GM18951 (cell line): Measurements from ENCODE around the gene CPA5.
"Not testable (repeated sequence)": the region's sequence is repeated elsewhere in the genome, so short reads cannot be mapped to it uniquely, and the experiment has no call there.

Experiments used
- POLR2A ChIP-seq: IDR thresholded peaks from 4 replicates; pipeline ENCODE4 v1.6.1; 2011; ENCODE audit warnings: mild to moderate bottlenecking; ENCODE audit not compliant: insufficient read length, insufficient read depth; ENCODE audit errors: extremely low read depth
- in situ Hi-C: fragments of 300-500 bp; cut with MboI; formaldehyde crosslinking; loops from one replicate; pipeline ENCODE4 v1.12.0; 2022; ENCODE audit warnings: low sequenced_read_pairs, mixed read lengths, inconsistent platforms; ENCODE audit not compliant: unreplicated experiment

CPA5 gene

DNA sequence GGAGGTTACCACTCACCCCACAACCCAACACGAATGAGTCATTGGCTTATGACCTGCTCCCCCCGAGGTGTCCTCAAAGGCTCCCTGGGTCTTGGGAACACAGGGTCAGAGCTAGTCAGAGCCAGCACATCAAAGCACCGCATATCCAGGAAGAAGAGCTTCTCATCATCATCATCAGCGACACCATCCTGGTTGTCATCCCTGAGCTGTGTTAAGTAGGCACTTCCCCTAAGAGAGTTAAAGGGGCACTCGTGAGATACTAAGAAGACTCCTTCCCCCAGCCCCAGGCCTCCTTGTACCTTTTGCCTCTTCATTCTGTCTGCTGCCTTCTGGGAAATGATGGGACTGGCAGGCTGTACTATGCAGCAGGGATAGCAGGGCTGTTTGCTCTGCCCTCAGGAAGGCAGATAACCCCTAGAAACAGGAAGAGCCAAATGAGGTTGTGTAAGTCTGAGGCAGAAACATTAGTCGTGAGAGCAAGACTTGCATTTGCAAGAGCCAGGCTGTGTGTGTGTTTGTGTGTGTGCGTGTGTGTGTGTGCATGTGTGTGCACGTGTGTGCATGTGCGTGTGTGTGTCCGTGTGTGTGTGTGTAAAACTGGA lies 24.6 kb downstream of the CPA5 start:
- no peak for TF ChIP-seq POLR2A
- in situ Hi-C loops, result no loop called here

GRCh38 chr7:130369831-130370550 lies 25.4 kb downstream of the CPA5 start:
- in situ Hi-C loops, result no loop called here
- no peak for TF ChIP-seq POLR2A

DNA sequence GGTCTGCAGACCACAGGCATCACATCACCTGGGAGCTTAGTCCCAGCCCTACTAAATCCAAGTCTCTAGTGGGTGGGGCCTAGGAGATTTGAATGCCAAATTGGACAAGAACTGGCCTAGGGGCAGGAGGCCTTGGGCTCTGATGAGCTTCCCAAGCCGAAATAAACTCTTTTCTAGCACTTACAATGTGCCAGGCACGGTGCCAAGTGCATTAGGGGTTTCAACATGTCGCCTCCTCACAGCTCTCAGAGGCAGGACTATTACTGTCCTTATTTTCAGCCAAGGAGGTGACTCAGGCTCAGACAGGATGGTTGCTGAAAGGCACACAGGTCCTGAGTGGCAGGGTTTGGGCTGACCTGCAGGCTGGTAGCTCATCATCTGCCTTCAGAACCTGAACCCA lies 26.4 kb downstream of the CPA5 start:
- no peak for TF ChIP-seq POLR2A
- in situ Hi-C loops, result no loop called here

GRCh38 chr7:130372402-130373165 lies 28.0 kb downstream of the CPA5 start:
- in situ Hi-C loops, result no loop called here
- no peak for TF ChIP-seq POLR2A

DNA sequence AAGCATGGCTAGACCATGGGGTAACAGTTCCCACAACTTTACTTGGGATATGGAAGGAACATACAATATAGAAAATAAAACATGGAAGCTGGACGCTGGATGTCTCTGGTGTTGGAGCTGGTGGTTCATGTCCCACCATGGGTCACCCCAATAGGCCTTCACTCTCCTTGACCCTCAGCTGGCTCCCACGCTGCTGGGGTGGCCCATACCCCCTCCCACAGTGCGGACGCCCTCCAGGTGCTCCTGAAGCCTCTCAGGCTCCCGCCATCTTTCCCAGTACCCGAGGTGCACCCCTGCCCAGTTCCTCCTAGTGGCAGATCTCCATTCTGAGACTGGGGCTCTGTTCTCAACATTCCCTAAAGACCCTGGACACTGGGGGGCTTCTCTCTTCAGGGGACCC lies 29.9 kb downstream of the CPA5 start:
- TF ChIP-seq POLR2A, result no peak
- in situ Hi-C loops, result no loop called here

GRCh38 chr7:130376461-130376860 lies 31.8 kb downstream of the CPA5 start:
- in situ Hi-C loops, result not testable (repeated sequence)

GRCh38 chr7:130377178-130377577 lies 32.6 kb downstream of the CPA5 start:
- TF ChIP-seq POLR2A, result no peak
- in situ Hi-C loops, result no loop called here

GRCh38 chr7:130379019-130379418 lies 34.4 kb downstream of the CPA5 start:
- in situ Hi-C loops, result no loop called here
- TF ChIP-seq POLR2A, result no peak

- TF ChIP-seq POLR2A, result no peak
- in situ Hi-C loops, result no loop called here
Observed at GRCh38 chr7:130379532-130379920, 34.9 kb downstream of the CPA5 start.

DNA sequence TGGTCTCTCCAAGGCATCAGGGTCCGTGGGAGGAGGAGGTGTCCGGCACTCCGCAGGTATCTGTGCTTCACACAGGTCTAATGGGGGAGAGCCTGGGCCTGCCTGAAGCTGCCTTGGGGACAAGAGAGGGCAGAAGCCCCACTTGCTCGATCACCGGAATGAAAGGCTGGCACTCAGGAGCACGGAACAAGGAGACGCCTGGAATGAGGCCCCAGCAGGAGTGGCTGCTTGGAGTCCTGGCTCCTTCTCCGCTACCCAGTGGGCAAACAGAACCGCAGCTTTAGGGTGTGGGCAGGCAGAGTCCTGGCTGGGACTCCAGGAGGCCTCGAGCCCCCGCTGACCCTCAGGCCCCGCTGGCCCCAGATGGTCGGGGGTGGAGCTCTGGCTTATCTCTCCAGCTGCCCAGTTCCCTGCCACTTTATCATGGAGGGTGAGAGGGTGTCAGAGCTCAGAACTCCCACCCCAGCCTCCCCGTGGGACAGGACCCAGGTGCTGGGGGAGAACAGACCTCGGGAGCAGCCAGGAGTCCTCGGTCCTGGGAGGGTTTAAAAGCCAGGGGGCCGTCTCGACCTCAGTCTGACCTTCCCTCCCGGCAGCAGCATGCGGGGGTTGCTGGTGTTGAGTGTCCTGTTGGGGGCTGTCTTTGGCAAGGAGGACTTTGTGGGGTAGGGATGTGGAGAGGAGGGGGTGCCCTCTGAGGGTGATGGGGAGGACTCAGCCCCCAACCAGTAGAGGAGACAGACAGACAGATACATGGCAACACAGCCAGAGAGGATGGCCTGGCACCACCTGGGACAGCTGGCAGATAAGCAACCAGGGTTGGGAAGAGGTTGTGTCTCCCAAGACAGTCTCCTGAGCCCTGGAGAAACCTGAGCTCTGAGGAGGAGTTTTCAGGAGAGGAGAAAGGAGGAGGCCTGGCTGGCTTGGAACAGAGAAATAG lies 35.6 kb downstream of the CPA5 start, which contains the start of gene CPA1:
TSS of gene CPA1 (plus strand) at position 574 of the 940 bp plus-strand sequence. CDS start at position 601, 27 bp downstream.
- in situ Hi-C loops, result no loop called here
- TF ChIP-seq POLR2A, result no peak

DNA sequence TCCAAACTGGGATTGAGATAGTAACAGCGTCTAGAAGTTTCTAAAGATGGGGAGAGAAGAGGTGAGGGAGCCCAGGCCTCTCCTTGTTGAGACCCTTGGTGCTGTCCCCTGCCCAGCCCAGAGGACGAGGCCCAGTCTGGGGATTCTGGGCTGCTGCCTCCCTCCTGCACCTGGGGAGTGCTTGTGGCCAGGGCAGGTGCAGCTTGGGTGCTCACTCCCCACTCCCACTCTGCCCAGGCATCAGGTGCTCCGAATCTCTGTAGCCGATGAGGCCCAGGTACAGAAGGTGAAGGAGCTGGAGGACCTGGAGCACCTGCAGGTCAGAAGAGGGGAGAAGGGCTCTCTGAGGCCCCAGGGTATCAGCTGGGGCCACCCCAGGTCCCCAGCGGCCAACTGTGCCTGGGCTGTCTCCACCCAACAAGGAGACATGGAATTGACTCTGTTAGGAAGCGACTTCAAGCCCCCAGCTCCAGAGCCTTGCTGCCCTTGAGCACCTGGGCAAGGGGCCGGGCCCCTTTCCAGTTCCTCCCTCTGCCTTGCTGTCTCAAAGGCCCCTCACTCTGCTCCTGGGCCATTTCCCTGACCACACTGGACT lies 36.3 kb downstream of the CPA5 start:
- in situ Hi-C loops, result no loop called here
- TF ChIP-seq POLR2A, result no peak

DNA sequence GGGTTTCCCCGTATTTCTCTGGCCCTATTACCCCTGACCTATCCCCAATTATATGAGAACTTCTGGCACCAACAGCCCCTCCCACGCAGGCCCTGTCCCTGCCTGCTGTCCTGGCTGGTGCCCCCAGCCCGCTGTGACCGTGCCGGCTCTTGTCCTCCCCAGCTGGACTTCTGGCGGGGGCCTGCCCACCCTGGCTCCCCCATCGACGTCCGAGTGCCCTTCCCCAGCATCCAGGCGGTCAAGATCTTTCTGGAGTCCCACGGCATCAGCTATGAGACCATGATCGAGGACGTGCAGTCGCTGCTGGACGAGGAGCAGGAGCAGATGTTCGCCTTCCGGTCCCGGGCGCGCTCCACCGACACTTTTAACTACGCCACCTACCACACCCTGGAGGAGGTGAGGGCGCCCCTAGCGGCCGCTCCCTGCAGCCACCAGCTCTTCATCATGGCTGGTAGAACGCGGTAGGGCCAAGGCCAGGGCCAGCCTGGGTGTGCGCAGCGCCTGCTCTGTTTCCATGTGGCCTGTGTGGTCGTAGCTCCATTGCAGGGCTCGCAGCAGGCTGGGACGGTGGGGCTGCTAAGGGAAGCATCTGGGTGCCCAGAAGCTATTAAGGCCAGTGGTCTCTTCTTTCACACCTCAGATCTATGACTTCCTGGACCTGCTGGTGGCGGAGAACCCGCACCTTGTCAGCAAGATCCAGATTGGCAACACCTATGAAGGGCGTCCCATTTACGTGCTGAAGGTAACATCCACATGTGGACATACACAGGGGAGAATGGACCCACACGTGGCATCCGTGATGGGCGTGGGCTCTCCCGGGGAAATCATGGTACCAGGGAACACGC lies 37.1 kb downstream of the CPA5 start:
- TF ChIP-seq POLR2A, result no peak
- in situ Hi-C loops, result no loop called here
